Measurements from ENCODE around the gene ORAI1.
"Not testable (repeated sequence)": the region's sequence is repeated elsewhere in the genome, so short reads cannot be mapped to it uniquely, and the experiment has no call there.

The ORAI1 gene

DNA sequence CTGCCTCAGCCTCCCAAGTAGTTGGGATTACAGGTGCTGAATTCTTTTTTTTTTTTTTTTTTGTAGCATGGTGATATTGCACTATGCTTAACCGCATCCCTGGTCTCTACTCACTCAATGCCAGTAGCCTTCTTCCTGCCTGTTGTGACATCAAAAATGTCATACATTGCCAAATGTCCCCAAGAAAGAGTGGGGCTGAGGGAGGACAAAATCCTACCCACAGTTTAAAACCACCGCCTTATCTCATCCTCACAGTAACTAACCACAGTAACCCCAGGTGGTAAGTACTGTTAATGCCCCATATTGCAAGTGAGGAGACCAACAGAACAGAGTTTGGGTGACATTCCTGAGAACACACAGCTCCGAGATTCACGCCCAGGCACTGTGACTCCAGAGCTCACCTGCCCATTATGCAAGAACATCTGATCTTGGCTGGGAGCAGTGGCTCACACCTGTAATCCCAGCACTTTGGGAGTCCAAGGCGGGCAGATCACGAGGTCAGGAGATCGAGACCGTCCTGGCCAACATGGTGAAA, 23.6 kb downstream of the ORAI1 start:
- DNase-seq = no peak

DNA sequence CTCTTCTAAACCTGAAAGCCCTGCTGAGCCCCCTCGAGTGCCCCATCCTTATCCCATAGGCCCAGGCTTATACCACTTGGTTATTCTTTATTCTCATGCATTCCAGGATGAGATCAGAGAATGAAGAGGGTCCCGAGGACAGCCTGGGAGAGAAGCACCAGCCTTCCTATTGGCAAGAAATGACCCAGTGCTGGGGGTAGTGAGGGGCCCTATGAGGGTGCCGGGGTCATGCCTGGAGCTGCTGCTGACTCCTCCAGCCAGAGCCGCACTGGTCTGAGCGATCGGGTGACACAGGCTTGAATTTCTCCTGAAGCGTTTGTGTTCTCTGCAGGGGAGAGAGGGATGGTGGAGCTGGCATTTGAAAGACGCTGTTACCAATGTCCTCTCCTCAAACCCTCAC, 25.0 kb downstream of the ORAI1 start:
- DNase-seq = no peak

DNA sequence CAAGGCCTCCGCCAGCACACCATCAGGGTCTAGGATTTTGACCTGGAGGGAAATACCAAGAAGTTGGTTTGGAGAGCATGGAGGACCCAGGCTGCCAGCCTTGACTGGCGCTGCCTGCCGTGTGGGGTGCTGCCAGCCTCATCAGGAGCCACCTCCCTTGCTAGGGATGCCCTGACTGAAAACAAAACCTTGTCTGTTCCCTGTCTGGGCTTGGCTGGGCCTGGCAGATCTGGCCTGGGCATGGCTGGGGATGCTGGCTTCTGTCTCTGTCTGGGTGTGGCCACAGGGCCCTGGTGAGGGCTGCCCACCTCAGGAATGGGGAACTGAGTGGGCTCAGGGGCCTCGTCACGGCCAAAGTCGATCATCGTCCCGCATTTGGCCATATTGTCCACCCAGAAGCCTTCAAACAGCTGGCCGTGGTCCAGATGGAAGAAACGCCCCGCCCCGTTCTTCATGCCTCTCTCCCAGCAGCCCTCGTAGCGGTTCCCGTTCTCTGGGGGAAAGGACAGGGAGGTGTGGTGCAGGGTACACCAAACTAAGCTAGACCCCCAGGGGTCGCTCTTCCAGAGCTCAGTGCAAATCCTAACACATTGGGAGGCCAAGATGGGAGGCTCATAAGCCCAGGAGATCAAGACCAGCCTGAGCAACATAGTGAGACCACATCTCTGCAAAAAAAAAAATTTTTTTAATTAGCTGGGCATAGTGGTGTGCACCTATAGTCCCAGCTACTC, 26.6 kb downstream of the ORAI1 start:
- DNase-seq = no peak

DNA sequence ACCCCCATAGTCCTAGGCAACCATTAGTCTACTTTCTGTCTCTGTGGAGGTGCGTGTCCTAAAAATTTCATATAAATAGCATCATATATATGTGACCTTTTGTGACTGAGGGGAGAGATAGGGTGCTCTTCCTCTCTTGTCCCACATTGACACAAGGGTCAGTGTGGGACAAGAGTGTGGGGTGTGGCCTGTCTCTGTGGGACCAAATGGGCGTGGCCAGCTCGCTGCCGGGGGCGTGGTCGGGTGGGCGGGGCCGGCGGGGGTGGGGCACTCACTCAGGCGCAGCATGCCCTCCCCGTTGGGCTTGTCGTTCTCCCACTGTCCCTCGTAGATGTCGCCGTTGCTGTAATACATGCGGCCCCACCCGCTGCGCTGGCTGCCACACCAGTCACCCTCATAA, 27.7 kb downstream of the ORAI1 start:
- no peak for DNase-seq

DNA sequence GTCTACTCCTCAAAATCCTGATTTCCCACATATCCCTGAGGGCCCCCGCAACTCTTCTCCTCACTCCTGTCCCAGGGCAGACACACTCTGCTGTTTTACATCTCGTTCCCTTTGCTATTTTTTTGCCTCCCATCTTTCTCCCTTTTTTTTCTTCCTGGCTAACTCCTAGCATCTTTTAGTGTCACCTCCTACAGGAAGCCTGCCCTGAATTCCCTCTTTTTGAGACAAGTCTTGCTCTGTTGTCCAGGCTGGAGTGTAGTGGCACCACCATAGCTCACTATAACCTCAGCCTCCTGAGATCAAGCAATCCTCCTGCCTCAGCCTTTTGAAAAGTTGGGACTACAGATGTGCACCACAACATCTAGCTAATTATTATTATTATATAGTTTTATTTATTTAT, 29.8 kb downstream of the ORAI1 start:
- DNase-seq = no peak

DNA sequence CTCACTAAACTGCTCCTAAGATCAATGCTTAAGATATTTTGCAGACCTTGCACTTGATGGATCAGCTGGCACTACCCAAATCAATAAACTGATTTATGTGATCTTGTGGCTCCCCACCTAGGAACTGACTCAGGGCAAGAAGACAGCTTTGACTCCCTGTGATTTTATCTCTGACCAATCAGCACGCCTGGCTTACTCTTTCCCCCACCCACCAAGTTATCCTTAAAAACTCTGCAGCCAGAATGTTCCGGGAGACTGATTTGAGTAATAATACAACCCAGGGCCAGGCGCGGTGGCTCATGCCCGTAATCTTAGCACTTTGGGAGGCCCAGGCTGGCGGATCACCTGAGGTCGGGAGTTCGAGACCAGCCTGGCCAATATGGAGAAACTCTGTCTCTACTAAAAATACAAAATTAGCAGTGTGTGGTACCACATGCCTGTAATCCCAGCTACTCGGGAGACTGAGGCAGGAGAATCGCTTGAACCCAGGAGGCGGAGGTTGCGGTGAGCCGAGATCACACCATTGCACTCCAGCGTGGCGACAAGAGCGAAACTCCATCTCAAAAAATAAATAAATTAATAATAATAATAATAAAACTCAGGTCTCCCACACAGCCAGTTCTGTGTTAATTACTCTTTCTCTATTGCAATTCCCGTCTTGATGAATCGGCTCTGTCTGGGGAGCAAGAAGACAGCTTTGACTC, 31.1 kb downstream of the ORAI1 start:
- no peak for DNase-seq

DNA sequence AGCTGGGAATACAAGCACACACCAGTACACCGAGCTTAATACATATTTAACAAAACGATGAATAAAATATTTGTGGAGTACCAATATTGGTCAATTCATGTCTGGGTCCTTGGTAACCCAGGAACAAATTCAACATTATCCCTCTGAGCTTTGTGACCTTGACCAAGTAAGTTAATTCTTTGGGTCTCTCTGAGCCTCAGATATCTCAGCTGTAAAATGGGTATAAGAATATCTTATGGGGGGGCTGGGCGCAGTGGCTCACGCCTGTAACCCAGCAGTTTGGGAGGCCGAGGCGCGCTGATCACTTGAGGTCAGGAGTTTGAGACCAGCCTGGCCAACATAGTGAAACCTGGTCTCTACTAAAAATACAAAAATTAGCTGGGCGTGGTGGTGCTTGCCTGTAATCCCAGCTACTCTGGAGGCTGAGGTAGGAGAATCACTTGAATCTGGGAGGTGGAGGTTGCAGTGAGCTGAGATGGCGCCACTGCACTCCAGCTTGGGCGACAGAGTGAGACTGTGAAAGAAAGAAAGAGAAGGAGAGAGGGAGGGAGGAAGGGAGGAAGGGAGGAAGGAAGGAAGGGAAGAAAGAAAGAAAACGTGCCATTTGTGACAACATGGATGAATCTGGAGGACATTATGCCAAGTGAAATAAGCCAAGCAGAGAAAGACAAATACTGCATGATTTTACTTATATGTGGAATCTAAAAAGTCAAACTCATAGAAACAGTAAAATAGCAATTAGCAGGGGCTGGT, 35.2 kb downstream of the ORAI1 start:
- DNase-seq = not testable (repeated sequence)

DNA sequence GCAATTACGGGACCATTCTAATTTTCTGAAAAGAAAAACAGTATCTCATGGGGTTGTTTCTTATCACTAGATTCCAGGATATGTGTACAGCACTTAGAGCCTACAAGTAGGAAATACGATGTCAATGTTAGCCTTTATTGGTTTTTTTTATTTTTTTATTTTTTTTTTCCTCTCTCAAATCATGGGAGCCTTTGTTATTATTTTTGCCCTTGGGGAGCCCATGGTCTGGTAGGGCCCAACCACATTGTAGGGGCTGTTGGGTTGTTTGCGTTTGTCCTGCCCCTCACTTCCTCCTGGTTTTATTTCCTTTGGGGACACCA, 37.2 kb downstream of the ORAI1 start:
- DNase-seq = no peak

DNA sequence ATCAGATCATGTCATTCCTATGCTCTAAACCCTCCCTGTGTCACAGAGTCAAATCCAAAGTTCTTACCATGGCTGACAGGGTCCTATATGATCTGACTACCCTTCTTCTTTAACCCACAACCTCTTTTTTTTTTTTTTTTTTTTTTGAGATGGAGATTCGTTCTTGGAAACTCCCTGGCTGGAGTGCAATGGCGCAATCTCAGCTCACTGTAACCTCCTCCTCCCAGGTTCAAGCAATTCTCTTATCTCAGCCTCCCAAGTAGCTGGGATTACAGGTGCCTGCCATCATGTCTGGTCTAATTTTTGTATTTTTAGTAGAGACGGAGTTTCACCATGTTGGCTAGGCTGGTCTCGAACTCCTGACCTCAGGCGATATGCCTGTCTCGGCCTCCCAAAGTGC, 40.5 kb downstream of the ORAI1 start:
- not testable (repeated sequence) for DNase-seq

DNA sequence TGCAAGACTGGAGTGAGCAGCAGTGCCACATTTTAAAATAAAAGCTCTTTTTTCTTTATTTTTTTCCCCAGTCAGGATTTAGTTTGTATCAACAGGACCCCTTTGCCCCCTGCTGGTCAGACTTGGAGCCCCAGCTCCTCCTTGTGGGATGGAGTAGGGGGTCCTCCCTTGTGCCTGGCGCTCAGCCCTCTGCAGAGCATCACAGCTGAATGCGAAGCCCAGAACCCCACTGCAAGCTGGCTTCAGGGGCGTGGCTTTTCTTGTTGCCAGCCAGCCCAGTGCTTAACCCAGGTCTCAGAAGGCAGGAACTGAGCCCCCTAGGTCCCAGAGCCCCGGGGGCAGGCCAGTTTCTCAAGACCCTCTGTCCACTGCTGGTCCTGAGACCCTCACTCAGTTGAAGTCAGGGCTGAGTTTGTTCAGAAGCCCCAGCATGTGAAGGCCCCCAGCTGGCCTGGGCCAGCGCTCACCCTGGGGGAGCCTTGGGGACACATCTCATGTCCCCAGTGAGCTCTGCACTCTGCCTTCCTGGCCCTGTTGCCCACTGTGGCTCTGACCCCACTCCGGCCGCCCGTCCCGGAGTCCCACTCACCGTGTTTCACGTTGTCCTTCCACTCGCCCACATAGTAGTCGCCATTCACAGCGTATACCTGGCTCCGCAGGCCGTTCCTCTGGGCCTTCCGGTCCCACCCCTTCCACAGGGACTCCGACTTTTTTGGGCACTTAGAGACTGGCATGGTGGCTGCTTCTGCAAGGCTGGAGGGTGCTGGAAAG, 42.6 kb downstream of the ORAI1 start:
- peak; percentile 9 for DNase-seq

DNA sequence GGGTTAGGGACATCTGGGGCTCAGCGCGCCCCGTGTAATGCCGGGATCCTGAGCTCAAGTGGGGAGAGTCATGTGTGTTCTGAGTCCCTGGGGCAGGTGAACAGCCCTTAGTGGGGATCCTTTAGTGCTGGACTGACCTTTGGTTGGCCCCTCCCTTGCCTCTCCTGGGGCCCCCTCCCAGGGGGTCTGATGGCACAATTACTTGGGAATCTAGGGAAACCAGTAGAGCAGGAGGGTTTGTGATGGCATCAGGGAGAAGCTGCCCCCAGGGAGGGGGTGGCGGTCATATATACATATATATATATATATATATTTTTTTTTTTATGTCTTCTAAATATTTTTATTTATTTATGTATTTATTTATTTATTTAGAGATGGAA, 43.2 kb downstream of the ORAI1 start, which contains the start of gene MORN3:
Gene MORN3 (minus strand): TSS at position 134 of the 380 bp plus-strand sequence. CDS start 171 bp downstream, outside the sequence.
- no peak for DNase-seq

DNA sequence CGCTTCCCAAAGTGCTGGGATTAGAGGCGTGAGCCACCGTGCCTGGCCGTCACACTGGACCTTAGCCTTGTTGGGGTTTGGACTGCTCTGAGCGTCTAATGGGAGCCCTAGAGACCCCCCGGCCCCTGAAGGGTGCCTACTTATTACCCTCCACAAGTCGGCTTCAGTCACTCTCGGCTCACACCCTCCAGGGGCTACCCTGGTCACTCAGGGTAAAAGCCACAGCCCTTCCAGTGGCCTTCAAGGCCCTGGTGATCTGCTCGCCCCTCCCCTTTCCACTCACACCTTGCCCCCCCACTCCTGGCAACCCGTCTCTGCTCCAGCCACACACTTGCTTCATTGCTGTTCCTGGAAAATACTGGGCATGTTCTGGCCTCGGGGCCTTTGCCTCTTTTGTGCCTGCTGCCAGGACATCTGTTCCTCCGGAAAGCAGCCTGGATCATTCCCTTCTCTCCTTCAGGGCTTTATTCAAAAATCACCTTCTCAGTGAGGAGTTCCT, 46.7 kb downstream of the ORAI1 start:
- DNase-seq = no peak

DNA sequence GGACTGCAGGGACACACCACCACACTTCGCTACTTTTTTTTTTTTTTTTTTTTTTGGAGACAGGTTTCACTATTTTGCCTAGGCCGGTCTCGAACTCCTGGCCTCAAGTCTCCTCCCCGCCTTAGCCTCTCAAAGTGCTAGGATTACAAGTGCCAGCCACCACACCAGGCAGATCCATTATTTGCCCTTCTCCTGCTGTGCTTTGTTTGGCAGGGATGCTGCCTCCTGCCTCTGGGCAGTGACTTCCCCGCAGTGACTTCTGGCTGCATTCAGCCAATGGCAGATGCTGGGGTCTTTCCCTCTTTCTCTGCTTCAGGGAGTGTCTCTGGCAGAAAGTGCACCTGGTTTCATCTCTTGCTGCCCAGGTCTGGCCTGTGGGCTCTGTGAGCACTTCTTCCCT, 49.9 kb downstream of the ORAI1 start:
- DNase-seq = no peak

DNA sequence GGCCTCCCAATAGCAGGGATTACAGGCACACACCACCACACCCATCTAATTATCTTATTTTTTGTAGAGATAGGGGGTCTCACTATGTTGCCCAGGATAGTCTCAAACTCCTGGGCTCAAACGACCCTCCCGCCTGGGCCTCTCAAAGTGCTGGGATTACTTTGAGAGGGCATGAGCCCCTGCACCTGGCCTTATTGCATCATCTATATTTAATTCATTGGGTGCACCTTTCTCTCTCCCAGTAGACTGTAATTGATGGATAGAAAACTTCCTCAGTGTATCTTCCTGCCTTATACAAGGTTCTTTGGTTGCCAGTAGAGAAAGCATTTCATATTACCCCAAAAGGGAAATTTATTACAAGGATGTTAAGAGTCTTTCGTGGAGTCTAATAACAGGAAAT, 52.0 kb downstream of the ORAI1 start:
- DNase-seq = no peak

DNA sequence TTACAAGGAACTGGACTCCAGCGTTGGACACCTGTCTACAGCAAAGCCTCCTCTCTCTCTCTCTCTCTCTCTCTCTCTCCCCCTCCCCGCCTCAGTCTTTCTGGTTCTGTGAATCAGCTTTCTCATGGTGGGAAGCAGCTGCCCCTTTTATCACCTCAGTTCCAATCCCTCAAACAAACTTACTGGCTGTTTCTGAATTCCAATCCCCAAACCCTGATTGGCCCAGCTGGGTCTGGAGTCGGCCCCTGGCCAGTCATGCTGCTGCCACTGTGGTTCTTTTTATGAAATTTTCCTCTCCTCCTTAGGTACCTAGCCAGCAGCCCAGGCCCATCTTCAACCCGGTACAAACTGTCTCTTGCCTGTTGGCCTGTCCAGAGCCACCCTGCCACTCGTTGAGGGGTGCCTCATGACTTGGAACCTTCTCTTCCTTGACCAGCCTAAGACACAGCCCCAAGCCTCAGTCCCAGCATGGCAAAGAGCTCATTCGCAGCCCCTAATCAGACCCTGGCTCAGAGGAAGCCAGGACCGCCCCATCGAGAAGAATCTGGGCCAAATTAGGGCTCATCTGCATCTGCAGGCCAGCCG, 52.5 kb downstream of the ORAI1 start:
- no peak for DNase-seq

DNA sequence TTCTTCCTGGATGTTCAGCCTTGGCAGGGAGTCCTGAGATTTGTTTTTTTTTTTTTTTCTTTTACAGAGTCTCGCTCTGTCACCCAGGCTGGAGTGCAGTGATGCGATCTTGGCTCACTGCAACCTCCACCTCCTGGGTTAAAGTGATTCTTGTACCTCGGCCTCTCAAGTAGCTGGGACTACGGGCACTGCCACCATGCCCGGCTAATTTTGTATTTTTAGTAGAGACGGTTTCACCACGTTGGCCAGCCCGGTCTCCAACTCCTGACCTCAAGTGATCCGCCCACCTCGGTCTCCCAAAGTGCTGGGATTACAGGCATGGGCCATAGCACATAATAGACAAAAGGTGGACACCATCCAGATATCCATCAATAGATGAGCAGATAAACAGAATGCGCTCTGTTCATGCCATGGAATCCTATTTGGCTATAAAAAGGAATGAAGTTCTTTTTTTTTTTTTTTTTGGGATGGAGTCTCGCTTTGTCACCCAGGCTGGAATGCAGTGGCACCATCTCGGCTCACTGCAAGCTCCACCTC, 53.4 kb downstream of the ORAI1 start:
- DNase-seq = not testable (repeated sequence)

DNA sequence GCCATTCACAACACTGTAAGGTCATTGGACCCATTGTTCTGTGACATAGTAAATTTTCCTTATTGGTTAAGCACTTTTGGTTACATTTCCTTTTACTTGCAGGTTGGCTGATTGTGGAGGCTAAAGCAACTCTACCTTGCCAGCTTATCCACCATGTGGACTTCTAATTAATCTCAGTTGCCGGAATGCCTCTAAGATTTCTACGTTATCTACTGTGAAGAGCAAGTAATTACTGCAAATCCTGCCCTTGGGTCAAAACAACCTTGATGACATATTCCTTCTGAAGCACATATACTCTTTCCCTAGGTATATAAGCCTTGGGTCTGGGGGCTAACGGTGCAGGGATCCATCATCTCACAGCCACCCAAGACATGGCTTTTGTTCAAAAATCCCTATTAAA, 62.6 kb downstream of the ORAI1 start:
- DNase-seq = no peak

DNA sequence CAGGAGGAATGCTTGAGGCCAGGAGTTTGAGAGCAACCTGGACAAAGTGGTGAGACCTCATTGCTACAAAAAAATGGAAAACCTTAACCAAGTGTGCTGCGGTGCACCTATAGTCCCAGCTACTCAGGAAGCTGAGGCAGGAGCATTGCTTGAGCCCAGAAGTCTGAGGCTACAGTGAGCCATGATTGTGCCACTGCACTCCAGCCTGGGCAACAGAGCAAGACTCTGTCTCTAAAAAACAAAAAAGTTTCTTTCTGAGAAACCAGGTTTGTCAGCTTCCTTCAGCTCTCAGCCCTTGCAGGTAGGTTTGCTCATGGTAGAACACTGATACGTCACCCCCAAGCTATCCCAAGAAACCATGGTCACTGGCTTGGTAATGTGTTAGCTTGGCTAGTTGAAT, 63.1 kb downstream of the ORAI1 start:
- DNase-seq = no peak
